ENCODE measurements around the gene MRPL41. TPM values are rescaled to one million over a fixed set of nuclear protein-coding genes. Genes with fewer than 3 reads are reported as not detected.

The MRPL41 gene
- total RNA-seq, 1 experiment from 2014 or later = 43.0 TPM

GRCh38 chr9:137580209-137580953, 28.7 kb downstream of the MRPL41 start:
- Mint-ChIP-seq H3K4me3 (ENCODE audit: unreplicated experiment) (peak overlapping the region; percentile 81), H3K36me3 (ENCODE audit: insufficient read depth, unreplicated experiment) (peaks cover 30% of the 10 kb centered on the region), H3K27ac (ENCODE audit: low read depth, unreplicated experiment) (no peak overlapping the region), H3K4me1 (ENCODE audit: insufficient read depth, unreplicated experiment) (peaks cover 4% of the 10 kb centered on the region), H3K27me3 (ENCODE audit: insufficient read depth, unreplicated experiment) (no peaks in the 10 kb centered on the region), H3K9me3 (ENCODE audit: unreplicated experiment) (no peaks in the 10 kb centered on the region)
- ChIA-PET POLR2A (interaction anchor here (1.7 to 5.5 kb wide), 4 partner anchors 9 to 39 kb away, joined by 10 to 64 read pairs (median 13); partner anchors contain the start of genes EHMT1, MRPL41 and ZMYND19), CTCF (interaction anchor here (0.6 to 4.1 kb wide), 4 partner anchors 8 to 458 kb away, joined by 3 to 34 read pairs (median 4); no protein-coding TSS in a partner anchor)
- TF ChIP-seq, protein P1, sequence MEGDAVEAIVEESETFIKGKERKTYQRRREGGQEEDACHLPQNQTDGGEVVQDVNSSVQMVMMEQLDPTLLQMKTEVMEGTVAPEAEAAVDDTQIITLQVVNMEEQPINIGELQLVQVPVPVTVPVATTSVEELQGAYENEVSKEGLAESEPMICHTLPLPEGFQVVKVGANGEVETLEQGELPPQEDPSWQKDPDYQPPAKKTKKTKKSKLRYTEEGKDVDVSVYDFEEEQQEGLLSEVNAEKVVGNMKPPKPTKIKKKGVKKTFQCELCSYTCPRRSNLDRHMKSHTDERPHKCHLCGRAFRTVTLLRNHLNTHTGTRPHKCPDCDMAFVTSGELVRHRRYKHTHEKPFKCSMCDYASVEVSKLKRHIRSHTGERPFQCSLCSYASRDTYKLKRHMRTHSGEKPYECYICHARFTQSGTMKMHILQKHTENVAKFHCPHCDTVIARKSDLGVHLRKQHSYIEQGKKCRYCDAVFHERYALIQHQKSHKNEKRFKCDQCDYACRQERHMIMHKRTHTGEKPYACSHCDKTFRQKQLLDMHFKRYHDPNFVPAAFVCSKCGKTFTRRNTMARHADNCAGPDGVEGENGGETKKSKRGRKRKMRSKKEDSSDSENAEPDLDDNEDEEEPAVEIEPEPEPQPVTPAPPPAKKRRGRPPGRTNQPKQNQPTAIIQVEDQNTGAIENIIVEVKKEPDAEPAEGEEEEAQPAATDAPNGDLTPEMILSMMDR (IDR thresholded peaks at IDR 0.05; ENCODE audit: unreplicated experiment) = no peak
- no peak for DNase-seq (ENCODE audit: unreplicated experiment)
- TSS peak; percentile 35 for BruUV-seq (replicated peaks)
- intact Hi-C loops (cut with micrococcal nuclease) = no loop called here

DNA sequence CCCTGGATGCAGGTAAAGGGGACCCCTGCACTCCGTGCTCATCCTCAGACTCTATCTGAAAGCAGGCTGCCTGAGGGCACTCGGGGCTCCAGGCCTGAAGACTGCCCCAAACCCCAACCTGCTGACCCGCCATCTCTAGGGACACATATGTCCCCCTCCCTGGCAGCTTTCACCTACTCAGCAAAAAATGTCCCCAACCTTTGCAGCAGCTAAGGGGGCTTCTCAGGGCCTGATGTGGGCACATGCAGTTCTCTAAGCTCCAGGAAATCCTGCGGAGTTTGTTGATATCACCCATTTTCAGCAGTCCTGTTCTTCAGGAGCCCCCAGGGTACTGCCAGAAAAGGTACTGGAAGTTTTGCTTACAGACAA, 29.3 kb downstream of the MRPL41 start:
- H3K36me3 Mint-ChIP-seq (ENCODE audit: insufficient read depth, unreplicated experiment) = peaks cover 30% of the 10 kb centered on the region

DNA sequence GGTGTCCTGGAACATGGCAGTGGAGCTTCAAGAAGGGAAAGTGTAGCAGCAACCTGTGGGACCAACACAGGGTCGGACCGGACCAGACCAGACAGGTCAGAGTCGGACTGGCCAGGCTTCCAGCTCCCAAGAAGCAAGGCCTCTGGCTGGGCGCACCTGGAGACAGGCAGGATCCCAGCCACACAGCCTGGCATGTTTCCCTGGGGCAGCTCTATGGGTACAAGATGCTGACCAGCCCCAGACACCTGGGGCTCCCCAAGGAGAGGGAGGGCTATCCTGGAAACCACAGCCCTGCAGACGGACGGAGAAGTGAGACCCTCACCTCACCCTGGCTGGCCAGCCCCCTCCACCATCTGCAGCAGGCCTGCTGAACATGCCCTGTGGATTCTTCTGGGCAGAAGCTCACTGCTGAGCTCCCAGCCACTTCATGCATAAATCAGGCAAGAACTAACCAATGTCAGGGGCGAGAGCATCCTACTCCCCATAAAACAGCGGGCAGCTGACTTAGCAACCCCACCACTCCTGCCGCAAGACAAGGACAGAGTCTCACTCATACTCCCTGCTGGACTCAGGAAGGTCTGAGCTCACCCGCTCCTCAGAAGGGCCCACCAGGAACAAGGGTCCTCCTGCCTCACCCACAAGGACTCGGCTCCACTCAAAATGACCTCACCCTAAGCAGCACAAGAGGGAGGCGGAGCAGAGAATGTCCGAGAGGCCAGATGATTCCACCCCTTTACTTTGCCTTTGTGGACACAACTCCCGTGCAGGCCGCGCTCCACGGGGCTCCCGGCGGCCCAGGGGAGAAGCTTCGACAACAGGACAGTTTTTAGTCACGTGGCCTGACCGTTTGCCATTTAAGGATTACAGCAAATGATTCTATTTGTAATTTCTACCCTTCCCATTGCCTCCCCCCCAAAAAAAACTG, 29.9 kb downstream of the MRPL41 start:
- DNase-seq (ENCODE audit: unreplicated experiment) = no peak
- no peak overlapping the region for H3K27ac Mint-ChIP-seq (ENCODE audit: low read depth, unreplicated experiment)
- no TSS peak for BruUV-seq (replicated peaks)
- no peak overlapping the region for H3K4me3 Mint-ChIP-seq (ENCODE audit: unreplicated experiment)
- no peaks in the 10 kb centered on the region for H3K9me3 Mint-ChIP-seq (ENCODE audit: unreplicated experiment)
- POLR2A ChIA-PET = interaction anchor here (0.9 to 5.5 kb wide), 4 partner anchors 8 to 159 kb away, joined by 3 to 64 read pairs (median 12); partner anchors contain the start of genes EHMT1, MRPL41 and ZMYND19
- H3K4me1 Mint-ChIP-seq (ENCODE audit: insufficient read depth, unreplicated experiment) = no peaks in the 10 kb centered on the region
- TF ChIP-seq, protein P1 (IDR thresholded peaks at IDR 0.05; ENCODE audit: unreplicated experiment) = no peak
- intact Hi-C loops (cut with micrococcal nuclease) = no loop called here
- H3K36me3 Mint-ChIP-seq (ENCODE audit: insufficient read depth, unreplicated experiment) = peaks cover 28% of the 10 kb centered on the region
- CTCF ChIA-PET = interaction anchor here (0.6 to 4.1 kb wide), 5 partner anchors 6 to 459 kb away, joined by 3 to 34 read pairs (median 3); partner anchors contain the start of gene MRPL41
- H3K27me3 Mint-ChIP-seq (ENCODE audit: insufficient read depth, unreplicated experiment) = no peaks in the 10 kb centered on the region

More for the DNA sequence above, 29.3 kb downstream of the MRPL41 start:
- no peaks in the 10 kb centered on the region for H3K9me3 Mint-ChIP-seq (ENCODE audit: unreplicated experiment)
- intact Hi-C loops (cut with micrococcal nuclease) = no loop called here
- no peaks in the 10 kb centered on the region for H3K4me1 Mint-ChIP-seq (ENCODE audit: insufficient read depth, unreplicated experiment)
- TF ChIP-seq, protein P1 (IDR thresholded peaks at IDR 0.05; ENCODE audit: unreplicated experiment) = no peak
- no peak overlapping the region for H3K27ac Mint-ChIP-seq (ENCODE audit: low read depth, unreplicated experiment)
- H3K4me3 Mint-ChIP-seq (ENCODE audit: unreplicated experiment) = no peak overlapping the region
- ChIA-PET CTCF (interaction anchor here (0.6 to 4.1 kb wide), 4 partner anchors 7 to 458 kb away, joined by 3 to 34 read pairs (median 4); partner anchors contain the start of gene MRPL41), POLR2A (interaction anchor here (1.7 to 5.5 kb wide), 3 partner anchors 8 to 38 kb away, joined by 10 to 64 read pairs (median 13); partner anchors contain the start of genes EHMT1, MRPL41 and ZMYND19)
- BruUV-seq (replicated peaks) = no TSS peak
- no peaks in the 10 kb centered on the region for H3K27me3 Mint-ChIP-seq (ENCODE audit: insufficient read depth, unreplicated experiment)
- DNase-seq (ENCODE audit: unreplicated experiment) = no peak

Measured in MCF 10A (cell line).